ENCODE results near the gene ASPSCR1.
"Not testable (repeated sequence)": the region's sequence is repeated elsewhere in the genome, so short reads cannot be mapped to it uniquely, and the experiment has no call there.

ASPSCR1 gene

DNA sequence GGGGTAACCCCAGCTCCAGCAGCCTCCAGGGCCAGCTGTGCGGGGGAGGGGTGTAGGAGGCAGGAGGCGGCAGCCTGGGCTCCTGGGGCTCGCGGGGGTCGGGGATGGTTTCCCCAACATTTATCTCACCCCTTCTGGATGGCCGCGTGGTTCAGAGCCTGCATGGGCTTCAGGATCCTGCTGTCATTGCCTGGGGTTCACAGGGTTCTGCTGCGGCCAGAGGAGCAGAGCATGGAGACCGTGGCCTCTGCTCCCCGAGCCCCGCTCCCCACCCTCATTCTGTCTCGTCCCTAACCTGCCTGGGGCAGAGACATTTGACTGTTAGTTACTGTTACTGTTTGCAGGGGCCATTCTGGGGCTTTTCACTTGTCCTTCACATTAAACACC is 35.3 kb upstream of the ASPSCR1 start:
- DNase-seq: no peak

GRCh38 chr17:81944858-81945257 is 32.6 kb upstream of the ASPSCR1 start:
- DNase-seq: no peak

GRCh38 chr17:81947189-81947588 is 30.2 kb upstream of the ASPSCR1 start, which contains the start of gene MYADML2:
Gene MYADML2 (minus strand): TSS chr17:81947233. CDS start chr17:81941741, 5,492 bp downstream.
- DNase-seq: no peak

GRCh38 chr17:81948635-81949378 is 28.6 kb upstream of the ASPSCR1 start:
- no peak for DNase-seq

- DNase-seq: no peak
Measured at GRCh38 chr17:81950501-81950900, 26.9 kb upstream of the ASPSCR1 start.

GRCh38 chr17:81951785-81952684 is 25.4 kb upstream of the ASPSCR1 start:
- DNase-seq: no peak

DNA sequence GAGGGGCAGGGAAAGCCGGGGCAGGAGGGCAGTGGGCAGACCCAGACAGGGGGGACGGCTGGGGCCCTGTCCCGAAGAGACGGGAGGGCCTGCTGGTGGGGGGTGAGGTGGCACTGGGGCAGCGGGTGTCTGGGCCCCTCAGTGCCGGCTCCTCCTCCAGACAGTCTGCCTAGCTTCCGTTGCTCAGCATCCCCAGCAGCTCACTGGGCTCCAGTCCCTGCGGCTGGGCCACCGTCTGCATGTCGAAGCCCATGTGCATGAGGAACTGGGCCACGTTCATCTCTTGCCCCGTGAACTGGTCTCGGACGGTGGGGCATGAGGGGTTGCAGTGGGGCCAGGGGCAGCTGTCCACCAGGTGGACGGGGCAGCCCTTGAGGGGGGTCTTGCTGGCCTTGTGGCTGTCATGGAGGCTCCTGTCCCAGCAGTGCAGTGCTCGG is 24.6 kb upstream of the ASPSCR1 start:
- DNase-seq: no peak

GRCh38 chr17:81953443-81953842 is 24.0 kb upstream of the ASPSCR1 start:
- not testable (repeated sequence) for DNase-seq

- DNase-seq: no peak
Measured at GRCh38 chr17:81954131-81955057, 23.0 kb upstream of the ASPSCR1 start.

DNA sequence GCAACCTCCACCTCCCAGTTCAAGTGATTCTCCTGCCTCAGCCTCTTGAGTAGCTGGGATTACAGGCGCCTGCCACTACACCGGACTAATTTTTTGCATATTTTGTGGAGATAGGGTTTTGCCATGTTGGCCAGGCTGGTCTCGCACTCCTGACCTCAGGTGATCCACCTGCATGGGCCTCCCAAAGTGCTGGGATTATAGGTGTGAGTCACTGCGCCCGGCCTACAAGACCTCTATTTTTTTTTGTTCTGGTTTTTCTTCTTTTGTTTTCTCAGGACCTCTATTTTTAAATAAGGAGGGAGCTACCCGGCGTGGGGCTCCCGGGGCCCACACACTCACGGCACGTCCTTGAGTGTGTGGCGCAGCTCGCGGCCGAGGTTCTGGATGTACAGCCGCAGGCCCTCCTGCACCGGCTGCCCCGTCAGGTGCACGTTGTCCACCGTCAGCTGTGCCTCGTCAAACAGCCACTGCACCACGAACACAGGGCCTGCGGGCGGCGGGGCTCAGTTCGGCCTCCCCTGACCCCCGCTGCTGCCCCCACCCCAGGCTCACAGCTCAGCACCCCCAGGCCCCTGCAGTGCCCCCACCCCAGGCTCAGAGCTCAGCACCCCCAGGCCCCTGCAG is 22.3 kb upstream of the ASPSCR1 start:
- no peak for DNase-seq

GRCh38 chr17:81955756-81956544 is 21.5 kb upstream of the ASPSCR1 start:
- DNase-seq: no peak

GRCh38 chr17:81956607-81957589 is 20.5 kb upstream of the ASPSCR1 start:
- no peak for DNase-seq

GRCh38 chr17:81957691-81958432 is 19.6 kb upstream of the ASPSCR1 start:
- DNase-seq: no peak

DNA sequence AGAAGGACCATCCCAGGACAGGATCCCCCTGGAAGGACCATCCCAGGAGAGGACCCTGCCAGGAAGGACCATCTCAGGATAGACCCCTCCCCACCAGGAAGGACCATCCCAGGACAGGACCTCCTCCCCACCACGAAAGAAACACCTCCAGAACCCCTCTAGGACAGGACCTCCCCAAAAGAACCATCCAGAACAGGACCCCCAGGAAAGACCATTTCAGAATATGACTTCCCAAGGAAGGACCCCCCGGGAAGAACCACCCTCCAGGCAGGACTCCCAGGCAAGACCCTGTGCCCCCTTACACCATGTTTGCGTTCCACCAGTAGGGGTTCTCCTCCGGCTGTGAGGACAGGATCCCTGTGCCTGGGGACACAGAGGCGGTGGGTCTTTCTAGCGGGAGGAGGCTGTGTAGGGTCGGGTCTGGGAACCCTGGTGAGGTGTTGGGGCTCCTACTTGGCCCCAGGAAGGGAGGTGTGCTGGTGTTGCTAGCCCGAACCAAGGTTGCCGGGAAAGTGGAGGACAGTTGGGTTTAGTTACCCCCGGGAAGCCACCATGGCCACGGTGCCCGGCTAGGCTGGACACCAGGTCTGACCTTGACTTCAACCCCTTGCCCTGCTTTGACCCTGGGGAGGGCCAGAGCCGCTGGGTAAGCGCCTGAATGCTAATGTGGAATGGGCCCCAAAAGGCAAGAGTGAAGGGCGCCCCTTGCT is 18.6 kb upstream of the ASPSCR1 start:
- no peak for DNase-seq

DNA sequence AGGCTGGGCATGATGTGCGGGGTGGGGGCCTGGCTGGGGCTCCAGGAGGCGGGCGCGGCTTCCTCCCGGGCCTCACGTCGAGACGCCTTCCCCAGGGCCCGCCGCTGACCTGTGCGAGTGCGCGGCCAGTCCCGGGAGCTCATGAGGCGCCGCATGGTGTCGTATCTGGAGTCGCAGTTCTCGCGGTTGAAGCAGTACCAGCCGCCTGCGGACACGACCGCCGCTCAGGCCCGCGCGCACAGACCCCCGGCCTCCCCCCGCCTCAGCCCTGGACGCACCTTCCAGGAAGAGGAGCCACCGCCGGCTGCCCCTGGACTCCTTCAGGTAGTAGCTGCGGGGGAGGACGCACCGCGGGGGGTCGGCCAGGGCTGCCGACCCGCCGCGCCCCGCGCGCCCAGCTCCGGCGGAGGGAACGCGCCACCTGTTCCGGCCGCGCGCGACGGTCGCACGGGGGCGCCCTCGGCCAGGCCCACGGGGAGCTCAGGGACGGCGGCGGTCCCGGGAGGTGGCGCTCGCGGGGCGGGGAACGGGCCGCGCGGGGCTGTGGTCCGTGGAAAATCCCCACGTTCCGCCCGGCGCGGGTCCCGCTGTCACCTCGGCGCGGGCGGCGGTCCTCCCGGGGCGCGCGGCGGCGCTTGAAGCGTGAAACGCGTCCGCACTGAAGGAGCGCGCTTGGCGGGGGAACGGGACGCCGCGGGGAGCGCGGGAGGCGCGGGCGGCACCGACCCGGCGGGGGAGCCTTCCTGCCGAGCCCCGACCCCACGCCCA is 17.9 kb upstream of the ASPSCR1 start:
- DNase-seq: peak; percentile 82

DNA sequence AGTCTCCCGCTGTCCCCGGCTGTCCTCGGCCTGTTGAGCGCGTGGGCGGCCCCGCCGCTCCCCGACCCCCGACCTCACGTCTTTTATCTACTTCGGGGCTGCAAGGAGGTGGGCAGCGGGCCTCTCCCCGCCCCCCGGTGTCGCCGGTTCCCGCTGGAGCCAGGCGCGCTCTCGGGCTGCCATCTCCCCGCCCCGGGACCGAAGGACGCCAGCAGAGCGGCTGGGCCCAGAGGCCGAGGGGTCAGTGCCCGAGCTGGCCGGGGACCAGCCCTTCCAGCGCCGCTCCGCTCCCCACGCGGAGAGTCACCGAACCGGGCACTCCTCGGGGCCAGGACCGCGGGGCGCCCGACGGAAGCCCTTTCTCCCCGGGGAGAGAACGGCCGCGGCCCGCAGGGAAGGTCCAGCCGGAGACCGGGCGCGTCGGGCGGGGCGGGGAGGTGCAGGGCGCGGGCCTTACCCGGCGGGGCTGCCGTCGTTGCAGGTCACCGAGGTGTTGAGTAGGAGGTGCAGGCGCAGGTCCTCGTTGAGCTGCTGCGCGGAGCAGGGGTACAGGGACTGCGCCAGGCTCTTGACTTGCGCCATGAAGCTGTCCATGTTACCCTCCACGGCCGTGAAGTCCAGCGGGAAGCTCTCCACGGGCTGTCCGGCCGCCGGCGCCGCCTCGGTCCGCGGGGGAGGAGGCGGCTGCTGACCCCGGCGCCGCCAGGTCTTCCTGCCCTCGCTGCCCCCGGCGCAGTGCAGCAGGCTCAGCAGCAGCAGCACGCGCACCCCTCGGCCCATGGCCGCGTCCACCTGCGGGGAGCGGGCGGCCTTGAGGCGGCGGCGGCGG is 17.1 kb upstream of the ASPSCR1 start:
- no peak for DNase-seq

DNA sequence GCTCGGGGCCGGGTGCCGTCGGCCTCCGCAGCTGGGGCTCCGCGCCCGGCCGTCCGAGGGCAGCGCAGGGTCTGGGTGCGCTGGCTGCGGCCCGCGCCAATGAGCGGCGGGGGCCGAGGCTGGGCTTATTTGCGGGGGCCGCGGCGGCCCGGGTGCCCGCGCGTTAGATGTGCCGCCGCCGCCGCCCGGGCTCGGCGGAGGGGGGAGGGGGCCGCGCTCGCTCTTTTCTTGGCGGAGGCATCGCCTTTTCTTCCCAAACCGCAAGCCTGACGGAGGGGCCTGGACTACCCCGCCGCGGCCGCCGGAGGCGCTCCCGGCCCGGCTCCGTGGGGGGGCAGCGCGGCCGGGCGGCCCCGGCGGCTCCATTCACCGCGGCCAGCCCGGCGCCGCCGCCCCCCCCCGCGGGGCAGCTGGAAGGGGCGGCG is 16.3 kb upstream of the ASPSCR1 start, which contains the start of gene NOTUM:
Gene NOTUM (minus strand): TSS at position 101 of the 425 bp plus-strand sequence. CDS start 278 bp downstream, outside the sequence.
- DNase-seq: no peak
